SIG-M5 treated with dmso at 0.1 percent for 504 hours (cell line): ENCODE results near the gene TDRKH.
"Not testable (repeated sequence)": the region's sequence is repeated elsewhere in the genome, so short reads cannot be mapped to it uniquely, and the experiment has no call there.

Experiments
- DNase-seq: peaks from one replicate; lab custom pipeline; 2025; ENCODE audit not compliant: unreplicated experiment; lab: John Stamatoyannopoulos, UW

TDRKH gene

DNA sequence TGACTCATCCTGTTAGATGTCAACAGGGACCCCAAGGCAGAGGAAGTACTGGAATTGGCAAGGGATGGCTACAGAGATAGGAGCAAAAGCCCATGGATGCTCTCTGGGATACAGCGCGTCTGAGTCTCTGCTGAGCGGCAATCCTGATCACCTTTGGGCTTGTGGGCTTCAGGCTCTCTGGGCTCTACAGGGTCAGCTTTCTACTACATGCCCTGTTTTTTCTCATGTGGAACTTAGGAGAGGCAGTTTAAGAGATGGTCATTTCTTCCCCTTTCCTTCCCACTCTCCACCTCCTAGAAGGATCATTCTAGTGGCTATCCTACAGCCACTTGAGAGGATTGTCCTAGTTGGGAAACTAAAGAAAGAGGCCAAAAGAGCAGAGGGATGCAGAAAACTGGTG lies 13.6 kb upstream of the TDRKH start:
- no peak for DNase-seq

DNA sequence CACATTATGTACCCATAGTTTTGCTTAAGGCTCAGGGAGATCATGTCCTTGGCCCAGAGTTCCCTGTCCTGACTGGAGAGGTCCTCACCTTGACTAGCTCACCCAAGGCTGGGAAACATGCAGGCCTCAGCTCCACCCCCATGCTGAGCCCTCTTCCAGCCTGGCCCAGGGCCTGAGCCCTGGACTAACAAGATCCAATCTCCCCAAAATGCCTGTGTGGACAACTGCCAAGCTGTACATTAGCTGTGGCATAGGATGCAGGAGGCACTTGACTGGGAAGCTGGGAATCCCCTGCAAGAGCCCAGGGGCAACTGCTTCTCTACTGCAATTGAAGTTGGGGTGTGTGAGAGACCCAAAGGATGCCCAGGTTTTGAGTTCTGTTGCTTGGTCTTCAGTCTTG lies 12.9 kb upstream of the TDRKH start:
- no peak for DNase-seq

DNA sequence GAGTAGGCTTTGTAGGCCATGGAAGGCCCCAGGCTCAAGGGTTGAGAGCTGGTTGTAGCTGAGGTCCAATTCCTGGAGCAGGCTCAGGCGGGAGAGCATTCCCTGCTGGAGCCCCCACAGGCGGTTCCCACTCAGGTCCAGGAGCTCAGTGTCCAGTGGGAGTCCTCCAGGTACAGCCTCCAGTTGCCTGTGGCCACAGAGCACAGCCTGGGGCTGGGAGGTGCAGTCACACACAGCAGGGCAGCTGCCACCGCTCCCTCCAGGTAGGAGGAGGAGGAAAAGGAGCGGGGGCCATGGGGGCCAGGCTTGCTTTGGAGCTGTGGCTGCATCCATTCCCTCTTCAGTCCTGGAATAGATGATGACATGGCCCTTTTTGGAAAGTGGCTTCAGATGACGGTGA lies 12.1 kb upstream of the TDRKH start:
- DNase-seq, result no peak

DNA sequence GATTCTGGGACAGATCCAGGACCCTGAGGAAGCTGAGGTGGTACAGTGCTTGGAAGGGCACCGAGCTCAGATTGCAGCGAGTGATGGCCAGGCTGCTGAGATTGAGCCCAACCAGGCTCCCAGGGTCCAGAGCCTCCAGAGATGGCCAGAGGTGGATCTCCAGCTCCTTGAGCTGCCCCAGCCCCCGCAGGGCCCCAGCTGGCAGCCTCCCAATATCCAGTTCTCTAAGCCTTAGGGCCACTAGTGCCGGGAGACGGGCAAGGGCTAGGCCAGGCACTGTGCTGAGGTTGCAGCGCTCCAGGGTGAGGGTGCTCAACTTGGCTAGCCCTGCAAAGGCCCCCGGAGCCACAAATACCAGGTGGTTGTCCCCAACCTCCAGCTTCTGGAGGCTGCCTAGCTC lies 11.5 kb upstream of the TDRKH start:
- DNase-seq, result no peak

DNA sequence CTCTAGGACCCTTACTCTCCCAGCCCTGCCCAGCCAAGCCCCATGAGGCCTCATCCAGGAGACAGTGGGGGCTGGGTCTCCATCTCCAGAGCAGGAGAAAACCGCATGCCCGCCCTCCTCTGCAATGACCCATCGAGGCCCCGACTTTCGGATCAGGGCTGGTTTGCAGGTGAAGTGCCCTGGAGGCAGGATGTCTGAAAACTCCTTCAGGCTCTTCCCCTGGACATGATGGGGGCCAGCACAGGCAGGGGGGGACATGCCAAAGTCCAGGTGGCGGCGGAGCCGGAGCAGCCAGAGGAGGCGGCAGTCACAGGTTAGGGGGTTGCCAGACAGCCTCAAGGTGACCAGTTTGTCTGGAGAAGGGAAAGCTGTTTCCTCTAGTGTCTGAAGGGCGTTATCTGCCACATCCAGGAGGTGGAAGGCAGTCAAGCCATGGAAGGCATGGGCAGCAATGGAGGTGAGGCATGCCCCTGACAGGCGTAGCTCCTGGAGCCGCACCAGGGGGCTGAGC lies 11.1 kb upstream of the TDRKH start:
- DNase-seq, result no peak

DNA sequence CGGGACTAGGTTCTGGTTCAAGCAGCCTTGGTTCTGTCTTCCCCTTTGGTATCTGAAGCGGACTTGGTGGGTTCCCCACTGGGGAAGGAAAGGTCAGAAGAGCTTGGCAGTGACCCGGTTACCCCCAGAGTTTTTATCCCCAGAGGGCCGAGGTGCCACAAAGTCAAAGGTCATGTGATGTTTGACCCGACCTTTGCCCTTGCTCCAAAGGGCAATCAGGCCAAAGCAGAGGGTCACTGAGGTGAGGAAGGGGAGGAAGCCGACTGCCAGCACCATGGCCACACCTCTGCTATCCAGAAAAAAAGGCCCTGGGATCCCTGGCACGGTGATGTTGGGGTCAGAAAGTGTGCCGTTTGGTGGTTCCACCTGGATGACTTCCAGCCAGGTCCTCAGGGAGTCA lies 10.5 kb upstream of the TDRKH start:
- DNase-seq, result no peak

DNA sequence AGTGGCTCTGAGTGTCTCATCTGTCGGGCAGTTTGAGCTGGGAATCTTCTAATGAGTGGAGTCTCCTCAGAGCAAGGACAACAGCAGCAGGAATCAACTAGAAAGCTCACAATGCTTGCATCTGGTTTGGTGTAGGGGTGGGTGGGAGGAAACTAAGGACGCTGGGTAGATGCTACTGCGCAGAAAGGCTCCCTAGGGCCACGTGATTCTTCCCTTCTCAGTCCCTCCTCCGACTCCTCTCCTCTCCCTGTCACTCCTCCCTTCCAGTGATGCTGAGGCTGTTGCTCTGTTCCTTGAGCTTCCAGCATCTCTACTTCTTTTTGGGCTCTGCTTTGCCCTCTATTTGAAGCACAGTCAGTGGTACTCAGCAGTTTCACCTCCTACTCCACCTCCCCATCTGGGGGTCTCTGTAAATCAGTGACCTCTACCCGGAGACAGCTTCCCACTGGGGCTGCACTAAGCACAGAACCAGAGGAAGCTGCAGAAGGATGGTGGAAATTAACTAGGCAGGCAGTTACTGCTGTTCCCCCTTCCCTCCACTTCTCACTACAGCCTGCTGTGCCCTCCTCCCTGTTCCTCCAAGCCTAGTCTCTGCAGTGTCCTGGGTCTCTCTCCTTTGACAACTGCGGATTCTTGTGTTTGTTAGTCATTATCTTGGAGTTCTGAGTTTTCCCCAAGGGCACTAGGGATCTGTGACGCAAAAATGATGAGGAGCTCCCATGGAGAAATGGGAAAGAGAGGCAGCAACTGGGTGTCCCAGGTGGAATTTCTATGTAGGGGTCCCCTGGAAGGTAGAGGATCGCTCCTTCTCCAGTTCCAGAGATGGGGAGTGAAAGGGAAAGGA lies 9.1 kb upstream of the TDRKH start:
- DNase-seq, result no peak

DNA sequence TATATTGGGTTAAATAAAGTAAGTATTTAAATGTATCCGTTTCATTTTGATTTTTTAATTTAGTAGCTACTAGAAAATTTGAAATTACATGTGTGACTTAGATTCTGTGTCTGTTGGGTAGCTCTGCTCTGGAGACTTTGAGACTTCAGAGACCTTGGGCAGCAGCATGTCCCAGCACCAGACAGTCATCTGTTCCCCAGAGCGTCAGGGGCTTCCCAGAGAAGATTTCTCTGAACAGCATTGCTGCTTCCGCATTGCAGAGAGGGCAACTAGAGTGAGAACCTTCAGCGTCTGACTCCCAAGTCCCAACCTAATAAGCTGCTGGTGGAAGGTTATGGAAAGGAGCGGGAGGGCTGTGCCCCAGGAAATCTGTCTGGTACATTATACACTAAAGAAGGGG lies 8.3 kb upstream of the TDRKH start:
- no peak for DNase-seq

DNA sequence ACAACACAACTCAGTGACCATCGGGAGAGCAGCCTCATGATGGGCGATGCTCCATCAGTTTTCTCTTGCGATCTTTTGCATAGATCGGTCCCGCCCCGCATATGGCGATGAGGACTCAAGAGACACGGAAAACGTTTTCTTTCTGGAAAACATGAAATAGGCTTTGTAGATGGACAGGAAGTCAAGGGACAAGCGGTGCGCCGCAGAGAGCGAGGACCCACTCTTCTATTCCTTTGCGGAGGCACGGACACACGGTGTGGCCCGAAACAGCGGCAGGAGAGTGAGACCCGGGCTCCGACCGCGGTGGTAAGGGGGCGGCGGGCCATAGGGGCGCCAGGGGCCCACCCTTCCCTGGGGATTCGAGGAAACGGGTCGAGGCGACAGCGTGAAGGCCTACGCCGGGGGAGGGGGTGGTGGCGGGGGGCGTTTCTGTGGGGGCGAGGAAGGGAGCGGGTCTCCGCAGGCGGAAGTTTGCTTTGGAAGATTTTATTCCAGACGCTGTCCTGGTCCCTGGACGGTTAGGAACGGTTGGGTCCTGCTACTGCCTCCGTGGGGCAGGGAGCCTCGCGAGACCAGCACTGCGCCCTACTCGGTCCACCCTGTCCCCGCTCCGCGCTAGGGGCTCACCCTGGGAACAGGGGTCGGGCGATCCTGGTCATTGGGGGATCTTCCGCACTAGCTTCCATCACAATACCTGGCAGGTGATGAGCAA lies 796 bp upstream of the TDRKH start:
- no peak for DNase-seq

DNA sequence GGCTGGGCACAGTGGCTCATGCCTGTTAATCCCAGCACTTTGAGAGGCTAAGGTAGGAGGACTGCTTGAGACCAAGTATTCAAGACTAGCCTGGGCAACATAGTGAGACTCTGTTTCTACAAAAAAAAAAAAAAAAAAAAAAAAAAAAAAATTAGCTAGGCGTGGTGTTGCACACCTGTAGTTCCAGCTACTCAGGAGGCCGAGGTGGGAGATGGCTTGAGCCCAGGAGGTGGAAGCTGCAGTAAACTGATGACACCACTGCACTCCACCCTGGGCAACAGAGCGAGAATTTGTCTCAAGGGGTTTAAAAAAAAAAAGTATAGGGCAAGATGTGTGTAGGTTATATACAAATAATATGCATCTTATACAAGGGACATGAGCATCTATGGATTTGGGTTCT lies 2.6 kb downstream of the TDRKH start:
- DNase-seq, result no peak

DNA sequence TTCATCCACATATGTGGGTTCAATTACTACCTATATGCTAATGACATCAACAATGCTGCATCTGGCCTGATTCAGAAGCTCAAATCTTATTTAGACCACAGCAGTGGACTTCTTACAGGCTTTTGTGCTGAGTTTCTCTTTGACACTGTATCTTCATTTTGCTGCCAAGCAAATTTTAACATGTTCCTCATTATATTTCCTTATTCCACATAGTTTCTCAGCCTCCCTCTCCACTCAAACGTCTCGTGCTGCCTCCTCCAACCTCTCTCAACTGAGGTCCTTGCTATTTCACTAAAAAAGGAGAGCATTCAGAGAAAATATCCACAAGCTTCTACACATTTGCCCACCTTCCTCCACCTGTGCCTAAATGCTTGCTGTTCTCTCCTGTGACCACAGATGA lies 6.5 kb downstream of the TDRKH start:
- DNase-seq, result no peak

DNA sequence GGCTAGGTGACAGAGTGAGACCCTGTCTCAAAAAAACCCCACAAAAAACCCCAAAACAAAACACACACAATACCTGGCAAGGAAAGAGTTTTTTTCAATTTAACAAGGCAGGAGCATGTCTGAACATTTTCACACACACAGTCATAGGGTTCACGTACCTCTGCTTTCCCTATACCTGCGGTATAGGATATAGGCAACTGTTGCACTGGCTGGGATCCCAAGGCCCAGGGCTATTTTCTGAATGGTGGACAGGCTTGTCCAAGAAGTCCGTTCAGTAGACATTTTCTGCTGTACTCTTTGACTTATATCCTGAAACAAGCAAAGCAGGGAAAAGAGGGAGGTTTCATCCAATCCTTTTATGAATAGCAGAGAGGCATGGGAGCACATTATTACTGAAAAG lies 7.6 kb downstream of the TDRKH start:
- DNase-seq, result no peak

DNA sequence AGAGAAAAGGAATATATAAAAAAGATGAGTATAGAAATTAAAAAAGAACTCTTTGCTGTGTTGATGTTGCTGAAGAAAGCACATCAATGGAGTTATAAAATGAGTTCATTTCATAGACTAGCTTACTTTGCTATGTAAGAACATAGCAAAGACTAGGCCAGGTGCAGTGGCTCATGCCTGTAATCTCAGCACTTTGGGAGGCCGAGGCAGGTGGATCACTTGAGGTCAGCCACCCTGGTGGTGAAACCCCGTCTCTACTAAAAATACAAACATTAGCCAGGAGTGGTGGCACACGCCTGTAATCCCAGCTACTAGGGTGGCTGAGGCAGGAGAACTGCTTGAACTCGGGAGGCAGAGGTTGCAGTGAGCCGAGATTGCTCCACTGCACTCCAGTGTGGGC lies 8.3 kb downstream of the TDRKH start:
- DNase-seq, result not testable (repeated sequence)

DNA sequence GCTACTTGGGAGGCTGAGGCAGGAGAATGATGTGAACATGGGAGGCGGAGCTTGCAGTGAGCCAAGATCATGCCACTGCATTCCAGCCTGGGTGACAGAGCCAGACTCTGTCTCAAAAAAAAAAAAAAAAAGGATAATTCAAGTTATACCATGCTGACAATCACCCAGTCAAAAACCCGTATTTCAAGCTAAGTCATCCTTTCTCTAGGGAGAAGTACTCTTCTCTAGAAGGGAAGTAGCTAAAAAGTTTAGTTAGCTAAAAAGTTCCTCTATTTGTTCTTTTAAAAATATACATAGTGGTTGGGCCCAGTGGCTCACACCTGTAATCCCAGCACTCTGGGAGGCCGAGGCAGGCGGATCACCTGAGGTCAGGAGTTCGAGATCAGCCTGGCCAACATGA lies 9.6 kb downstream of the TDRKH start:
- DNase-seq, result not testable (repeated sequence)

DNA sequence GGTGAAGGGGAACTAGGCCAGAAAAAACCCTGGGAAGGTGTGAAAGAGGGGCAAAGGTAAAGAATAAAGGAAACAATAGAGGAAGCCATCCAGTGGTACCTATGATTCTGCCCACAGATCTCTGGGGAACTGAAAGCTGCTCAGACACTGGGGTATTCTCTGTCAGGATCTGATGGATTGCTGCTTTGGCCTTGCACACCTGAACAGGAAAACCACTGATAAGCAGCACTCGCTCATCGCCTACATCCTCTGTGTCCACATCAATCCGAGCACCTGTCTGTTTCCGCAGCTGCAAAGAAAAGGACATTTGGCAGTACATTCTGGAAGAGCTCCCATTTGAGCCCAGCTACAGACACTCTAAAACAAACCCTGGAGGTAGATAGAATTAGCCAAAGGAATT lies 10.4 kb downstream of the TDRKH start:
- DNase-seq, result no peak

DNA sequence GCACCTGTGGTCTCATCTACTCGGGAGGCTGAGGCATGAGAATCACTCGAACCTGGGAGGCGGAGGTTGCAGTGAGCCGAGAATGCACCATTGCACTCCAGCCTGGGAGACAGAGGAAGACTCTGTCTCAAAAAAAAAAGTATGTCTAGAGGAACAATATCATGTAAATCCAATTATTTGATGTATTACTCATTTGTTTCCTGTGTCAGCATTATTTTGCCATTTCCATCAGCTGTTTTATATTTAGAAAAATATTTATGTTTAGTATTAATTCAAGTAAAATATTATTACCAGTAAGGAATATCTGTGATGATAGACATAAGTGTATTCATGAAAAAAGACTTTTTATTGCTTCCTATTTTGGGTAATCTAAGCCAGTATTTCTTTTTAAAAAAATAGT lies 13.0 kb downstream of the TDRKH start:
- DNase-seq, result no peak

DNA sequence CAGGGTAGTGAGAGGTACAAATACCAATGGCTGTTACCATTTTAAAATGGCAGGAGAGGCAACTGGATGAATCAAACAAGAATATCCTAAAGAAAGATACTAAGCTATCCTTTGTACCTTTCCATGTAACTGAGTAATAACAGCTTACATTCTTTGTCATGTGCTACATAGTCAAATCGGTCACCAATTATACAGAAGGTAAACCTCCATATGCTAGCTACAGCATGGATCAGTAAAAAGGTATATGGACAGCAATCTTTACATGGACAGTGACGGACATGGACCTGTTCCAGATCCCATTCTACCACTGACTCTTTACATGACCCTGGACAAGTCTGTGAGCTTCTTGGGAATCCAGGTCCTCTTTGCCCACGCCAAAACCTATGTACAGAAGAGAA lies 13.6 kb downstream of the TDRKH start:
- no peak for DNase-seq

DNA sequence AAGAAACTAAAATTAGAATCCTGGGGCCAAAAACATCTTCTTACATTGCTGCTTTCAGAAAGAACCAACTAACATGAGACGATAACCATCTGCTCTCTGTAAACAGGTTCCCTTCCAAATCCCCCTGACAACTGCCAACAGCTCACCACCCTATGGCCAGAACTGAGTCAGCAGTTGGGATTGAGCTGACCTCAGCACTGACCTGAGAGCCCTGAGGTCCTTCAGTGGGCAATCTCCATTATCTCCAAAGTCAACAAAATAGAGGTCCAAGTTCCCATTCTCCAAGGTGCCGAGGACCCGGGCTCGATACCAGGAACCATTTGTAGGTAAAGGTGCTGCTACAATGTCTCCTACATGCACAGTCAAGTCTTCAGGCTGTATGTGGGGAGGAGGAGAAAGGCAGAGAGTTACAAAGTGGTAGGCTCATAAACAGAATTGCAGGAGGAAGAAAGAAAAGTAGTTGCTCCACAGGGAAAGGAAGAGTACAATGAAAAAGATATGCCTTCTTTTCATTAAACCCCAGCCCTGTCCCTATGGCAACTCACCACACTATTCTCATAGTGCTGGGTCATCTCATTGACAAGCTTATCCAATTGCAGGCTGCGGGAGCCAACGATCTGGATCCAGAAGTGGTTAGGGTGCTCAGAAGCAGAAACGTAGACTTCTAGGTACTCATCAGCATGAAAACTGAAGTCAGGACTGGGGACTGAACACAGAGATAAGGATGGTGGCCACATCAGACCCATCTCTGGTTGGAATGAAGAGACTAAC lies 14.2 kb downstream of the TDRKH start:
- no peak for DNase-seq

DNA sequence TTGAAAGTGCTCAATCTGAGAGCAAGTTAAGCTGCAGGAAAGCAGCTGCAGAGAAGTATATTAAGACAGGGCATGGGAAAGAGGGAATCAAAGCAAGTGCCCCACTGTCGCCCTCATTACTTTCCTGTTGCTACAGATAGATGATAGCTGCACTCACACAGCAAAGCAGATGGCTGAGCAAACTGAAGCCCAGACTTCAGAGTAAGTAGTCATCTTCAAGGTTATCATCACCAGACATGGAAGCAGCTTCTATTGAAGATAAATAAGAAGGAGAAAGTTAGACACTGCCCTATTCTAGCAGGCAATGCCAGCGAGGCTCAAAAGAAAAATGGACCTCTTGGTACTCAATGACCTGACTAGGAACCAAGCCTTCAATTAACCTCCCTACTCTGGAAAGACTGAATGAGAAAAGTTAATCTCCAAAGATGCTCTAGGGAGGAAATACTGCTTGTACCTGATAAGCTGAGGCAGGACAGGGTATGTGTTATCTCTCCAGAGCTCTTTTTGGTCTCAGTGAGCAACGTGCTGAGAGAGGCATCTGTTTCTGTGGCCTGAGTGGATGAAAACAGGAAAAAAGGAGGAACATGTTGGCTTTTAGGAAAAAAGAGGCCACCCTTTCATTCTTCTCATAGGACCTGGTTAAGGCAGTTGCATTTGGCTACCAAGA lies 15.9 kb downstream of the TDRKH start:
- no peak for DNase-seq

DNA sequence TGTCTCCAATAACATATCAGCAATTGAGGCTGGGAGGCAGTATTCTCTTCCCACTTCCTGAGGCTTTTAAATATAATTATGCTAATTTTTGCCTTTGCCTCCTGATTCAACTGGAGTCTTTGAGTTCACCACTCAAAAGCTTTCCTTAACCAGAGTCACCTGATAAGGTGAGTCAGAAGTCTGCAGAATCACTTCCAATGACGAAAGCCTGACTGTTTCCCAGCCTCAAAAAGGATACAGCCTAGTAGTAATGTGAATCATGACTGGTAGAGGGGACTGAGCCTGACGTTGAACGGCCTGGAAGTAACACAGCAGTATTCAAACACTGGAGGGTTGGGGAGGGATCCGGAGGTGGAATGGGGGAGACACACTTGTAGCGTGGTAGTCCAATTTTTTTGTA lies 16.6 kb downstream of the TDRKH start:
- no peak for DNase-seq

DNA sequence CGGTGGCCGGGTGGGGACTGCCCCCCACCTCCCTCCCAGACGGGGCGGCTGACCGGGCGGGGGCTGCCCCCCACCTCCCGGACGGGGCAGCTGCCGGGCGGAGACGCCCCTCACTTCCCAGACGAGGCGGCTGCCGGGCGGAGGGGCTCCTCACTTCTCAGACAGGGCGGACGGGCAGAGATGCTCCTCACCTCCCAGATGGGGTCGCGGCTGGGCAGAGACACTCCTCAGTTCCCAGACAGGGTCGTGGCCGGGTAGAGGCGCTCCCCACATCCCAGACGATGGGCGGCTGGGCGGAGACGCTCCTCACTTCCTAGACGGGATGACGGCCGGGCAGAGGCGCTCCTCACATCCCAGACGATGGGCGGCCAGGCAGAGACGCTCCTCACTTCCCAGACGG lies 21.0 kb downstream of the TDRKH start:
- not testable (repeated sequence) for DNase-seq
